Caco-2 (cell line): ENCODE data around the gene PTPRN2. TPM values are rescaled to one million over a fixed set of nuclear protein-coding genes. Genes with fewer than 3 reads are reported as not detected.
A peak's percentile ranks its signal among the peaks of the same experiment; 100 is the strongest.
"Not testable (repeated sequence)": the region's sequence is repeated elsewhere in the genome, so short reads cannot be mapped to it uniquely, and the experiment has no call there.

ENCODE experiments used
- BruUV-seq: library from RNA; stranded (reverse); fragments of 400-500 nt; replicated peaks from 2 replicates; lab custom pipeline; 2021; lab: Mats Ljungman, UMichigan
- CTCF ChIA-PET: fragments of 300-600 bp; sonication (Branson Sonifier 250); formaldehyde crosslinking; loops from one replicate; lab custom pipeline; 2022; ENCODE audit warnings: antibody characterized with exemption; lab: Charles Lee
- POLR2A ChIA-PET: fragments of 300-600 bp; sonication (Branson Sonifier 250); formaldehyde crosslinking; loops from one replicate; lab custom pipeline; 2022; ENCODE audit warnings: antibody characterized with exemption; lab: Charles Lee
- DNase-seq, 2 experiments: peaks; one replicate each; pipeline versions ENCODE4 v3.0.0 to v3.0.0-alpha.2; 2020 to 2022
- H3K27me3 ChIP-seq: replicated peaks from 2 replicates; pipeline ENCODE4 v1.6.0; 2011; ENCODE audit warnings: low read length; ENCODE audit not compliant: control insufficient read depth, insufficient read depth
- H3K36me3 ChIP-seq: 2 replicates; pipeline ENCODE4 v1.5.1; 2011; ENCODE audit warnings: low read length; ENCODE audit not compliant: control insufficient read depth, insufficient read depth
- H3K4me1 ChIP-seq: fragments of 250-450 bp; sonication (Bioruptor Pico); 2 replicates; pipeline ENCODE4 v1.5.1; 2020; ENCODE audit warnings: mild to moderate bottlenecking
- H3K4me3 ChIP-seq: 2 replicates; pipeline ENCODE4 v1.5.1; 2011; ENCODE audit warnings: low read depth, mild to moderate bottlenecking, control low read depth, low read length
- H3K9me3 ChIP-seq: fragments of 250-450 bp; sonication (Bioruptor Pico); 2 replicates; pipeline ENCODE4 v1.5.1; 2020; ENCODE audit warnings: mild to moderate bottlenecking, moderate library complexity
- H3K27ac Mint-ChIP-seq: one replicate; pipeline ENCODE4 v1.8.0; 2022; ENCODE audit warnings: mixed read lengths; ENCODE audit not compliant: unreplicated experiment
- H3K27me3 Mint-ChIP-seq: one replicate; pipeline ENCODE4 v1.8.0; 2022; ENCODE audit warnings: mixed read lengths; ENCODE audit not compliant: insufficient read depth, unreplicated experiment
- H3K36me3 Mint-ChIP-seq: one replicate; pipeline ENCODE4 v1.8.0; 2022; ENCODE audit warnings: mild to moderate bottlenecking, mixed read lengths; ENCODE audit not compliant: insufficient read depth, unreplicated experiment
- H3K4me1 Mint-ChIP-seq: one replicate; pipeline ENCODE4 v1.8.0; 2022; ENCODE audit warnings: low read depth, mixed read lengths; ENCODE audit not compliant: unreplicated experiment
- H3K4me3 Mint-ChIP-seq: one replicate; pipeline ENCODE4 v1.8.0; 2022; ENCODE audit warnings: mild to moderate bottlenecking, moderate library complexity, mixed read lengths; ENCODE audit not compliant: unreplicated experiment
- H3K9me3 Mint-ChIP-seq: one replicate; pipeline ENCODE4 v1.8.0; 2022; ENCODE audit warnings: mixed read lengths; ENCODE audit not compliant: unreplicated experiment
- intact Hi-C: fragments of 100-400 bp; cut with micrococcal nuclease; formaldehyde crosslinking; loops from one replicate; pipeline ENCODE4 v1.10.0; 2022; ENCODE audit not compliant: unreplicated experiment
- total RNA-seq: library from RNA; stranded (reverse); gene quantifications from 2 replicates; pipeline ENCODE4 v1.2.3, GENCODE V29; 2022
- TF ChIP-seq, protein P1 (sequence below), 2 experiments: fragments of 200-600 bp in 1 of 2; IDR thresholded peaks; 1 replicate in 1 of 2; 2 replicates in 1 of 2; pipeline versions ENCODE4 v1.5.1 to v1.8.0; 2011 to 2022; ENCODE audit warnings: antibody characterized with exemption in 1 of 2, control low read depth in 1 of 2, inconsistent platforms in 1 of 2, low read depth in 1 of 2, low read length in 1 of 2, mild to moderate bottlenecking in 1 of 2, moderate library complexity in 1 of 2; ENCODE audit not compliant: insufficient read depth in 1 of 2, severe bottlenecking in 1 of 2, unreplicated experiment in 1 of 2

Gene PTPRN2
- total RNA-seq, 1 experiment from 2014 or later = 1.4 TPM

DNA sequence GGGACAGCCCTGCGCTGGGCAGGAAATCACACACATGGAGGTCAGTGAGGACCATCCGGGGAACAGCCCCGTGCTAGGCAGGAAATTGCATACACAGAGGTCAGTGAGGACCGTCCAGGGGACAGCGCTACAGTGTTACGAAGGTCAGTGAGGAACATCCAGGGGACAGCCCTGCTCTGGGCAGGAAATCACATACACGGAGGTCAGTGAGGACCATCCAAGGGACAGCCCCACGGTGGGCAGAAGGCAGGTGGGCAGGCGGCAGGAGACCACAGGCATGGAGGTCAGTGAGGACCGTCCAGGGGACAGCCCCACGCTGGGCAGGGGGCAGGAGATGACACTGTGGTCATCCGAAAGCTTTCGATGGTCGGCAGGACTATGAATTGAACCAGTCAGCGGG lies 79.7 kb downstream of the PTPRN2 start:
- Histone ChIP-seq H3K4me3 (peak overlapping the region; percentile 18), H3K27me3 (no peaks in the 10 kb centered on the region), H3K36me3 (no peaks in the 10 kb centered on the region; the same call in none of the 2 replicates), H3K4me1 (no peaks in the 10 kb centered on the region), H3K9me3 (peaks cover 17% of the 10 kb centered on the region; the same call in 1 of the 2 replicates)
- peaks cover 57% of the 10 kb centered on the region for H3K9me3 Mint-ChIP-seq
- no peaks in the 10 kb centered on the region for H3K27me3 Mint-ChIP-seq
- POLR2A ChIA-PET = no interaction called here
- intact Hi-C loops = no loop called here
- CTCF ChIA-PET = no interaction called here
- TF ChIP-seq, protein P1, sequence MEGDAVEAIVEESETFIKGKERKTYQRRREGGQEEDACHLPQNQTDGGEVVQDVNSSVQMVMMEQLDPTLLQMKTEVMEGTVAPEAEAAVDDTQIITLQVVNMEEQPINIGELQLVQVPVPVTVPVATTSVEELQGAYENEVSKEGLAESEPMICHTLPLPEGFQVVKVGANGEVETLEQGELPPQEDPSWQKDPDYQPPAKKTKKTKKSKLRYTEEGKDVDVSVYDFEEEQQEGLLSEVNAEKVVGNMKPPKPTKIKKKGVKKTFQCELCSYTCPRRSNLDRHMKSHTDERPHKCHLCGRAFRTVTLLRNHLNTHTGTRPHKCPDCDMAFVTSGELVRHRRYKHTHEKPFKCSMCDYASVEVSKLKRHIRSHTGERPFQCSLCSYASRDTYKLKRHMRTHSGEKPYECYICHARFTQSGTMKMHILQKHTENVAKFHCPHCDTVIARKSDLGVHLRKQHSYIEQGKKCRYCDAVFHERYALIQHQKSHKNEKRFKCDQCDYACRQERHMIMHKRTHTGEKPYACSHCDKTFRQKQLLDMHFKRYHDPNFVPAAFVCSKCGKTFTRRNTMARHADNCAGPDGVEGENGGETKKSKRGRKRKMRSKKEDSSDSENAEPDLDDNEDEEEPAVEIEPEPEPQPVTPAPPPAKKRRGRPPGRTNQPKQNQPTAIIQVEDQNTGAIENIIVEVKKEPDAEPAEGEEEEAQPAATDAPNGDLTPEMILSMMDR (IDR thresholded peaks at IDR 0.05; ENCODE audit: insufficient read depth in 1 of 2, low read depth in 1 of 2, low read length in 1 of 2, severe bottlenecking in 1 of 2, unreplicated experiment in 1 of 2) = no peak
- H3K4me3 Mint-ChIP-seq = peak overlapping the region; percentile 72
- no peaks in the 10 kb centered on the region for H3K4me1 Mint-ChIP-seq
- no peak for DNase-seq
- peak overlapping the region; percentile 67 for H3K27ac Mint-ChIP-seq
- H3K36me3 Mint-ChIP-seq = peaks cover 23% of the 10 kb centered on the region
- no TSS peak for BruUV-seq

DNA sequence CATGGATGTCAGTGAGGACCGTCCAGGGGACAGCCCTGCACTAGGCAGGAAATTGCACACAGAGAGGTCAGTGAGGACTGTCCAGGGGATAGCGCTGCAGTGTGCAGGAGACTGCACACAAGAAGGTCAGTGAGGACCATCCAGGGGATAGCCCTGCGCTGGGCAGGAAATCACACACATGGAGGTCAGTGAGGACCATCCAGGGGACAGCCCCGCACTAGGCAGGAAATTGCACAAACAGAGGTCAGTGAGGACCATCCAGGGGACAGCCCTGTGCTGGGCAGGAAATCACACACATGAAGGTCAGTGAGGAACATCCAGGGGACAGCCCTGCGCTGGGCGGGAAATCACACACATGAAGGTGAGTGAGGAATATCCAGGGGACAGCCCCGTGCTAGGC lies 80.4 kb downstream of the PTPRN2 start:
- H3K27me3 Mint-ChIP-seq, intact Hi-C loops, H3K36me3 ChIP-seq, DNase-seq, H3K27me3 ChIP-seq, POLR2A ChIA-PET, BruUV-seq, H3K4me1 ChIP-seq, H3K4me3 ChIP-seq, CTCF ChIA-PET, H3K4me1 Mint-ChIP-seq: not testable (repeated sequence)
- peaks cover 50% of the 10 kb centered on the region for H3K9me3 Mint-ChIP-seq
- H3K36me3 Mint-ChIP-seq = peaks cover 23% of the 10 kb centered on the region
- H3K9me3 ChIP-seq = peaks cover 17% of the 10 kb centered on the region; the same call in 1 of the 2 replicates
- H3K27ac Mint-ChIP-seq = peak overlapping the region; percentile 67
- peak overlapping the region; percentile 33 for H3K4me3 Mint-ChIP-seq

DNA sequence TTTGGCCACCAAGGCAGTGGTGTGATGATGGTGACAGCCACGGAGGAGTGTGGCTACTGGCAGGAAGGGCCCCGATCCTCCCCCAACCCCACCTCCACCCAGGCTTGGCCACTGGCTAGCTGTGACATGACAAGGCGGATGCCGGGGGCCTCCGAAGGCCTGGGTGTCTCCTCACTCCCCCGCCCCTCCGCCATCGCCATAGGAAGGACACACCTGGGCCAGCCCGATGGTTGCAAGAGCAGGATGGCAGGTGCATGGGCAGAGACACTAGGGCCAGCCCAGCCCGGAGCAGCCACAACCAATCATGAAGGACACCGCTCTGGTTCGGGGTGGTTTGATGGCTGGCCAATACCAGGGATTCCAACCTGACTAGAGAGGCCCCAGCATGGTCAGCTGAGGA lies 81.0 kb downstream of the PTPRN2 start:
- no peaks in the 10 kb centered on the region for H3K4me1 Mint-ChIP-seq
- intact Hi-C loops = no loop called here
- TF ChIP-seq, protein P1 (IDR thresholded peaks at IDR 0.05; ENCODE audit: insufficient read depth in 1 of 2, low read depth in 1 of 2, low read length in 1 of 2, severe bottlenecking in 1 of 2, unreplicated experiment in 1 of 2) = no peak
- no peak for DNase-seq
- H3K9me3 Mint-ChIP-seq = peaks cover 44% of the 10 kb centered on the region
- ChIA-PET CTCF (no interaction called here), POLR2A (no interaction called here)
- Histone ChIP-seq H3K4me1 (no peaks in the 10 kb centered on the region), H3K27me3 (no peaks in the 10 kb centered on the region), H3K4me3 (no peak overlapping the region), H3K36me3 (no peaks in the 10 kb centered on the region; the same call in none of the 2 replicates), H3K9me3 (peaks cover 17% of the 10 kb centered on the region; the same call in 1 of the 2 replicates)
- peaks cover 22% of the 10 kb centered on the region for H3K36me3 Mint-ChIP-seq
- BruUV-seq = no TSS peak
- H3K27me3 Mint-ChIP-seq = no peaks in the 10 kb centered on the region
- H3K4me3 Mint-ChIP-seq = no peak overlapping the region
- no peak overlapping the region for H3K27ac Mint-ChIP-seq
